ENCODE data around the gene DAO. TPM values are rescaled to one million over a fixed set of nuclear protein-coding genes. Genes with fewer than 3 reads are reported as not detected.
"Not testable (repeated sequence)": the region's sequence is repeated elsewhere in the genome, so short reads cannot be mapped to it uniquely, and the experiment has no call there.

DAO gene
- total and polyA plus RNA-seq, 8 donors: not detected

- DNase-seq (no peak), FAIRE-seq (no peak), ATAC-seq (no peak)
- no peak for TF ChIP-seq CTCF (IDR thresholded peaks at IDR 0.05)
- Histone ChIP-seq H3K27me3 (no peaks in the 10 kb centered on the region), H3K9me3 (no peaks in the 10 kb centered on the region), H3K36me3 (no peaks in the 10 kb centered on the region), H3K4me1 (peaks cover 7 to 15% (median 12%) of the 10 kb centered on the region in 3 donors), H3K4me3 (no peak overlapping the region), H3K27ac (no peak overlapping the region)
- 92 to 93% methylated on average over 1 of the region's 1 CpG for WGBS, 2 donors
- intact Hi-C loops (cut with DNase I): no loop called here
Observed at GRCh38 chr12:108859923-108860291, 20.0 kb upstream of the DAO start.

- peaks cover 7 to 14% (median 12%) of the 10 kb centered on the region in 3 donors for H3K4me1 ChIP-seq
- 71 to 80% methylated on average over 6 of the region's 6 CpGs for WGBS, 2 donors
- H3K27me3 ChIP-seq: no peaks in the 10 kb centered on the region
- H3K36me3 ChIP-seq: no peaks in the 10 kb centered on the region
- DNase-seq: peak in 1 of 6 donors; percentile 9
- no peak for FAIRE-seq
- TF ChIP-seq CTCF (IDR thresholded peaks at IDR 0.05): no peak
- intact Hi-C loops (cut with DNase I): no loop called here
- H3K9me3 ChIP-seq: no peaks in the 10 kb centered on the region
- no peak overlapping the region for H3K4me3 ChIP-seq
- ATAC-seq: no peak
- no peak overlapping the region for H3K27ac ChIP-seq
Observed at GRCh38 chr12:108860443-108860842, 19.4 kb upstream of the DAO start.

GRCh38 chr12:108861878-108862587 lies 17.9 kb upstream of the DAO start:
- DNase-seq: peak in 2 of 6 donors; percentile 18 to 39
- H3K4me3 ChIP-seq: no peak overlapping the region
- no peaks in the 10 kb centered on the region for H3K36me3 ChIP-seq
- no peak for TF ChIP-seq CTCF (IDR thresholded peaks at IDR 0.05)
- no peaks in the 10 kb centered on the region for H3K27me3 ChIP-seq
- ATAC-seq: peak in 1 of 4 donors; percentile 21
- 83 to 88% methylated on average over 6 of the region's 6 CpGs for WGBS, 2 donors
- no peaks in the 10 kb centered on the region for H3K9me3 ChIP-seq
- H3K27ac ChIP-seq: no peak overlapping the region
- no peak for FAIRE-seq
- peaks cover 0 to 8% (median 6%) of the 10 kb centered on the region in 3 donors for H3K4me1 ChIP-seq
- intact Hi-C loops (cut with DNase I): no loop called here

DNA sequence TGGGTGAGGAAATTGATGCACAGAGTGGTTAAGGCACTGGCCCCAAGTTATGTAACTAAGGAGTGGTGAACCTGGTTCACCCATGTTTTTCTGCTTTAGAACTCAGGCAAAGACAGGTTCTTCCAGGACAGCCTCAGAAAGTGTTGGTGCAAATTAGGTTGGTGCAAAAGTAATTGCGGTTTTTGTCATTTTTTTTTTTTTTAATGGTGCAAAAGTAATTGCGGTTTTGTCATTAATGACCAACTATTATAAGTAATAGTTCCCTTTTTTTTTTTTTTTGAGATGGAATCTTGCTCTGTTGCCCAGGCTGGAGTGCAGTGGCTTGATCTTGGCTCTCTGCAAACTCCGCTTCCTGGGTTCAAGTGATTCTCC lies 17.3 kb upstream of the DAO start:
- no peaks in the 10 kb centered on the region for H3K9me3 ChIP-seq
- FAIRE-seq: no peak
- ATAC-seq: no peak
- no peak for DNase-seq
- H3K27ac ChIP-seq: no peak overlapping the region
- no peak for TF ChIP-seq CTCF (IDR thresholded peaks at IDR 0.05)
- 87 to 91% methylated on average over 3 of the region's 3 CpGs for WGBS, 2 donors
- intact Hi-C loops (cut with DNase I): no loop called here
- H3K4me3 ChIP-seq: no peak overlapping the region
- H3K36me3 ChIP-seq: no peaks in the 10 kb centered on the region
- peaks cover 0 to 8% (median 6%) of the 10 kb centered on the region in 3 donors for H3K4me1 ChIP-seq
- H3K27me3 ChIP-seq: no peaks in the 10 kb centered on the region

- 98 to 100% methylated on average over 4 of the region's 4 CpGs for WGBS, 2 donors
- intact Hi-C loops (cut with DNase I): no loop called here
- no peak for TF ChIP-seq CTCF (IDR thresholded peaks at IDR 0.05)
- Histone ChIP-seq H3K27ac (no peak overlapping the region), H3K4me3 (no peak overlapping the region), H3K27me3 (no peaks in the 10 kb centered on the region), H3K9me3 (no peaks in the 10 kb centered on the region), H3K36me3 (no peaks in the 10 kb centered on the region), H3K4me1 (no peaks in the 10 kb centered on the region)
- DNase-seq (no peak), ATAC-seq (no peak), FAIRE-seq (no peak)
Observed at GRCh38 chr12:108865169-108865568, 14.7 kb upstream of the DAO start.

DNA sequence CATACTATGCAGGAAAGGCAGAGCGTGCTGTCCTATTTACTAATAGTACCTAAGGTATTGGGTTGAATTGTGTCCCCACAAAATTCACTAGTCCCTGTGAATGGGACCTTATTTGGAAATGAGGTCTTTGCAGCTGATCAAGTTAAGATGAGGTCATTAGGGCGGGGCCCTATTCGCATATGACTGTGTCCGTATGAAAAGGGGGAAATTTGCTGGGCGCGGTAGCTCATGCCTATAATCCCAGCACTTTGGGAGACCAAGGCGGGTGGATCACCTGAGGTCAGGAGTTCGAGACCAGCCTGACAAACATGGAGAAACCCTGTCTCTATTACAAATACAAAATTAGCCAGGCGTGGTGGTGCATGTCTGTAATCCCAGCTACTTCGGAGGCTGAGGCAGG lies 13.8 kb upstream of the DAO start:
- WGBS, 2 donors: 89 to 92% methylated on average over 10 of the region's 10 CpGs
- H3K27me3 ChIP-seq; H3K27ac ChIP-seq; H3K4me1 ChIP-seq; H3K36me3 ChIP-seq; H3K4me3 ChIP-seq; H3K9me3 ChIP-seq; FAIRE-seq; intact Hi-C loops (cut with DNase I); ATAC-seq: not testable (repeated sequence)
- peak in 1 of 6 donors; percentile 17 for DNase-seq
